ENCODE measurements around the gene EIPR1.

- TF ChIP-seq POLR2AphosphoS5 (IDR thresholded peaks at IDR 0.05; ENCODE audit: borderline replicate concordance, low read depth, low read length): no peak
- TF ChIP-seq EZH2 (IDR thresholded peaks at IDR 0.05): no peak
Observed at GRCh38 chr2:3180082-3180908, 197.3 kb downstream of the EIPR1 start.

All from SK-N-MC (cell line).